ENCODE measurements around the gene XPC.

GRCh38 chr3:14150078-14150477 lies 28.3 kb downstream of the XPC start:
- no peak for TF ChIP-seq TCF7L2 (IDR thresholded peaks at IDR 0.05; ENCODE audit: low read depth, low read length)
- no peak for TF ChIP-seq CTCF (IDR thresholded peaks at IDR 0.05)
- no peak for TF ChIP-seq POLR2AphosphoS5 (IDR thresholded peaks at IDR 0.05; ENCODE audit: low read depth, low read length)
- TF ChIP-seq, protein P1, sequence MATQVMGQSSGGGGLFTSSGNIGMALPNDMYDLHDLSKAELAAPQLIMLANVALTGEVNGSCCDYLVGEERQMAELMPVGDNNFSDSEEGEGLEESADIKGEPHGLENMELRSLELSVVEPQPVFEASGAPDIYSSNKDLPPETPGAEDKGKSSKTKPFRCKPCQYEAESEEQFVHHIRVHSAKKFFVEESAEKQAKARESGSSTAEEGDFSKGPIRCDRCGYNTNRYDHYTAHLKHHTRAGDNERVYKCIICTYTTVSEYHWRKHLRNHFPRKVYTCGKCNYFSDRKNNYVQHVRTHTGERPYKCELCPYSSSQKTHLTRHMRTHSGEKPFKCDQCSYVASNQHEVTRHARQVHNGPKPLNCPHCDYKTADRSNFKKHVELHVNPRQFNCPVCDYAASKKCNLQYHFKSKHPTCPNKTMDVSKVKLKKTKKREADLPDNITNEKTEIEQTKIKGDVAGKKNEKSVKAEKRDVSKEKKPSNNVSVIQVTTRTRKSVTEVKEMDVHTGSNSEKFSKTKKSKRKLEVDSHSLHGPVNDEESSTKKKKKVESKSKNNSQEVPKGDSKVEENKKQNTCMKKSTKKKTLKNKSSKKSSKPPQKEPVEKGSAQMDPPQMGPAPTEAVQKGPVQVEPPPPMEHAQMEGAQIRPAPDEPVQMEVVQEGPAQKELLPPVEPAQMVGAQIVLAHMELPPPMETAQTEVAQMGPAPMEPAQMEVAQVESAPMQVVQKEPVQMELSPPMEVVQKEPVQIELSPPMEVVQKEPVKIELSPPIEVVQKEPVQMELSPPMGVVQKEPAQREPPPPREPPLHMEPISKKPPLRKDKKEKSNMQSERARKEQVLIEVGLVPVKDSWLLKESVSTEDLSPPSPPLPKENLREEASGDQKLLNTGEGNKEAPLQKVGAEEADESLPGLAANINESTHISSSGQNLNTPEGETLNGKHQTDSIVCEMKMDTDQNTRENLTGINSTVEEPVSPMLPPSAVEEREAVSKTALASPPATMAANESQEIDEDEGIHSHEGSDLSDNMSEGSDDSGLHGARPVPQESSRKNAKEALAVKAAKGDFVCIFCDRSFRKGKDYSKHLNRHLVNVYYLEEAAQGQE (IDR thresholded peaks at IDR 0.05; ENCODE audit: insufficient read depth in 1 of 2, low read depth in 2 of 2, low read length in 1 of 2): no peak
